Measurements from ENCODE around the gene ZNF804A. TPM values are rescaled to one million over a fixed set of nuclear protein-coding genes. Genes with fewer than 3 reads are reported as not detected.

The ZNF804A gene
- total and polyA plus RNA-seq, 2 of the 8 experiments (the other 6 are each of a cell fraction or from before 2014, with no cell fraction given): 0.02 TPM; not detected in 1

DNA sequence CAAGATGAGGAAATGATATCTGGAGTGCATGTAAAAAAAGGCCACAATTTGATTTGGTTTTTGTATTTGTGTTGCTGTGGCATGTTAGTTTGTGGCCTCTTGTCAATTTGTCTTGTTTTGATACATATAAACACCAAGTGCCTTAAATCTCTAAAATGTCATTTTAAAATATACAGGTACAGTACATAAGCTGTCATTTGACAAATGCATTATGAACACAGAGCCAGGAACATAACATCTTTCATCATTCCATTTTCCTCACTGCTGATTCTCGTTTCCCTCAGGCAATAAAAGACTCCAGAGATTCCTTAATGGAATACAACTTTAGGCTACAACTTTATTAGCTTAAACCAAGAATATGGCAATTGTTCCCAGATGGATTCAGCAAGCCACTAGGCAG, 217.5 kb downstream of the ZNF804A start:
- H3K23me2 ChIP-seq (ENCODE audit: low read depth, low read length): no peaks in the 10 kb centered on the region
- H3K4ac ChIP-seq (replicated peaks; ENCODE audit: insufficient read length, low read depth, low read length): no peak overlapping the region
- no peaks in the 10 kb centered on the region for H4K20me1 ChIP-seq (replicated peaks in 1 of 2; ENCODE audit: control insufficient read depth in 1 of 2, insufficient read depth in 2 of 2, low read length in 2 of 2)
- WGBS, 2 experiments (ENCODE audit: extremely low coverage in 1 of 2, insufficient coverage in 1 of 2, insufficient read length in 1 of 2, insufficient replicate concordance in 2 of 2, low coverage in 1 of 2, low lambda C conversion rate in 2 of 2, missing lambda C conversion rate in 1 of 2): 86% methylated on average over 1 of the region's 1 CpG; no CpG with 5 or more reads in 1 of the 2 experiments
- H3K4me3 ChIP-seq (ENCODE audit: extremely low read depth in 1 of 4, insufficient read depth in 2 of 4, low read depth in 3 of 4, low read length in 4 of 4): no peak overlapping the region
- POLR2A ChIA-PET (ENCODE audit: partially characterized antibody): no interaction called here
- no peak overlapping the region for H3K27ac ChIP-seq (ENCODE audit: low read depth, low read length)
- H2AFZ ChIP-seq (ENCODE audit: low read length): no peak overlapping the region
- H2BK15ac ChIP-seq (ENCODE audit: low read length): no peak overlapping the region
- H3K79me2 ChIP-seq (ENCODE audit: control insufficient read depth in 1 of 2, insufficient read depth in 2 of 2, low read length in 2 of 2): no peaks in the 10 kb centered on the region
- H3K4me2 ChIP-seq (ENCODE audit: insufficient read depth in 1 of 2, low read depth in 2 of 2, low read length in 2 of 2): no peak overlapping the region
- H4K5ac ChIP-seq (ENCODE audit: insufficient read length, low read depth, low read length): no peak overlapping the region
- no peak overlapping the region for H3K56ac ChIP-seq (replicated peaks; ENCODE audit: insufficient read length, low read depth, low read length)
- H2AK5ac ChIP-seq (ENCODE audit: low read depth, low read length): no peak overlapping the region
- no peak overlapping the region for H3K23ac ChIP-seq (ENCODE audit: insufficient read length)
- no peaks in the 10 kb centered on the region for H3K4me1 ChIP-seq (replicated peaks in 1 of 4; ENCODE audit: control insufficient read depth in 3 of 4, insufficient read depth in 4 of 4, low read length in 3 of 4)
- no peak overlapping the region for H2BK20ac ChIP-seq (ENCODE audit: low read length)
- H3K27me3 ChIP-seq (replicated peaks in 1 of 4; ENCODE audit: control insufficient read depth in 3 of 4, extremely low read depth in 1 of 4, insufficient read depth in 3 of 4, low read length in 3 of 4): no peaks in the 10 kb centered on the region
- no peaks in the 10 kb centered on the region for H3K36me3 ChIP-seq (ENCODE audit: control insufficient read depth in 2 of 4, insufficient read depth in 4 of 4, low read length in 3 of 4)
- DNase-seq (ENCODE audit: low read depth in 1 of 2, low spot score in 2 of 2): no peak
- no peak for FAIRE-seq
- H2BK5ac ChIP-seq (ENCODE audit: low read depth, low read length): no peak overlapping the region
- no peak overlapping the region for H3K18ac ChIP-seq (ENCODE audit: extremely low read depth, low read length)
- CTCF ChIA-PET (ENCODE audit: partially characterized antibody): no interaction called here
- no peak overlapping the region for H4K8ac ChIP-seq (ENCODE audit: extremely low read depth, insufficient read depth, low read length)
- H3K79me1 ChIP-seq (ENCODE audit: low read depth, low read length): no peaks in the 10 kb centered on the region
- H2BK120ac ChIP-seq (replicated peaks; ENCODE audit: low read depth, low read length): no peak overlapping the region
- no peak overlapping the region for H3K14ac ChIP-seq (ENCODE audit: insufficient read length)
- H4K91ac ChIP-seq (replicated peaks; ENCODE audit: insufficient read length, low read length): no peak overlapping the region
- H3K9ac ChIP-seq (replicated peaks in 1 of 4; ENCODE audit: extremely low read depth in 1 of 4, low read depth in 3 of 4, low read length in 3 of 4): no peak overlapping the region
- H2BK12ac ChIP-seq (ENCODE audit: low read depth, low read length): no peak overlapping the region
- no peaks in the 10 kb centered on the region for H3K9me3 ChIP-seq (ENCODE audit: insufficient read depth in 2 of 2, low read depth in 1 of 2, low read length in 1 of 2)
- TF ChIP-seq SP1 (IDR thresholded peaks at IDR 0.05; ENCODE audit: low read depth, low read length): no peak

All from H1 (cell line).